ENCODE data around the gene PRELP. TPM values are rescaled to one million over a fixed set of nuclear protein-coding genes. Genes with fewer than 3 reads are reported as not detected.

PRELP gene
- polyA plus RNA-seq, 3 donors from 2014 or later: not detected

DNA sequence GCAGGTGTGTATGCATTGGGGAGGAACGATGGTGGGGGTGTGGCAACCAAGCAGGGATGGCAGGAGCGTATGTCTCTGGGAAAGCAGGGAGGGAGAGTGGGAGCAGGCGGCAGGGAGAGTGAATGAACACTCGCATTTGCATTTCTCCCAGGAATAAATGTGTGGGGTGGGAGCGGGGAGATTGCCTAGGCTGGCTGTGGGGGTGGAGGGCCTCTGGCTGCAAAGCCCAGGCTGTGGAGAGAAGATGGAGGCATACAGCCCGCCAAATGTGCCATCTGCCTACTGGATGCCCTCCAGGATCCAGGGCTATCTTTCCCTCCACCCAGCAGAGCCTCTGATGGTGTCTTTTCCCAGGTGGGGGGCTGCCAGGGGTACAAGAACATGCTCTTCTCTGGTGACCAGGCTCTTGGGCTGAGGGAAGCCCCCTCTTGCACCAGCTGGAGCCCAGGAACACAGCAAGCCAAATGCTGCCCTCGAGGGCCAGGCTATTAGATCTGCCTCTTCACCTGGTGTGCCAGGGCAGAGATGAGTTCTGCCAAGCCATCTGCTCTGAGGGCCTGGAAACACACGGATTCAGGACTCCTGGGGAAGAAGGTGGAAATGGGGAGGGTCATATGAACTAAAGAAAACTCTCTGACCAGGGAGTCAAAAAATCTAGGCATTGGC lies 16.6 kb downstream of the PRELP start:
- DNase-seq: no peak
- Mint-ChIP-seq H3K27me3 (ENCODE audit: low read depth in 3 of 3) (peaks cover 3 to 5% (median 4%) of the 10 kb centered on the region in 3 donors), H3K36me3 (no peaks in the 10 kb centered on the region), H3K4me3 (no peak overlapping the region), H3K27ac (no peak overlapping the region), H3K9me3 (no peaks in the 10 kb centered on the region), H3K4me1 (peaks cover 3 to 8% of the 10 kb centered on the region in 2 donors)

DNA sequence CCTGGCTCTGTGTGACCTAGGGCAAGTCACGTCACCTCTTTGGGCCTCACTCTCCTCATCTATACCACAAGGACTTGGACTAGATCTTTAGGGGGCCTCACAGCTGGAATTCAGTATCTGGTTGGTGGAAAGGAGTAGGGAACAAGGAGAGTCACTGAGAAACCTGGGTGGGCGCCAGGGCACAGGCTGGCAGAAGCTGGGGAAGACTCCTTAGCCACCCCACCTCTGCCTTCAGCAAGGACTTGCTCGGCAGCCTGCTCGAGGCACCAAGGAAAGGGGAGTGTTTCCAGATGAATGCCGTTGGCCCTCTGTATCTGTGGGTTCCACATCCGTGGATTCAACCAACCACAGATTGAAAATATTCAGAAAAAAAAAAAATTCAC lies 17.1 kb downstream of the PRELP start:
- no peak overlapping the region for H3K4me3 Mint-ChIP-seq
- peaks cover 0 to 3% of the 10 kb centered on the region in 2 donors for H3K4me1 Mint-ChIP-seq
- H3K27ac Mint-ChIP-seq: no peak overlapping the region
- H3K36me3 Mint-ChIP-seq: no peaks in the 10 kb centered on the region
- DNase-seq: no peak
- no peaks in the 10 kb centered on the region for H3K9me3 Mint-ChIP-seq
- H3K27me3 Mint-ChIP-seq (ENCODE audit: low read depth in 3 of 3): peaks cover 3 to 5% (median 4%) of the 10 kb centered on the region in 3 donors

DNA sequence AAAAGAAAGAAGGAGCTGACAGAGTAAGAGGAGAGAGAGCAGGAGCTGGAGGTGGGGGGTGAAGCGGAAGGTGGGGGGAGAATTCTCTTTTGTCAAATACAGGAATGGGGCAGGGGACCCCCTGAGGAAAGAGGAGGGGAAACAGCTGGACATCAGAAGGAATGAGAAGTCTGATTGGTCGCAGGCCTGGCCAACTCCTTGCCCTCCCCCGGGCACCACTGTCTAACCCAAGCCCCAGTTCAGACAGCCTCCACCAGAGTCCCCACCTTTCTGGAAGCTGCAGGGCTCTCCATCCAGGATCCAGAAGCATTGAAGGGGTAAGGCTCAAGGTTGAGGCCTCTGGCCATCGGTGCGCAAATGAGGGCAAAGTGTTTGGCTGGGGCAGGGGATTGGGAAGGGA lies 18.3 kb downstream of the PRELP start, which contains the start of gene OPTC:
TSS of gene OPTC (plus strand) at position 253 of the 400 bp plus-strand sequence. CDS start 1,853 bp downstream, outside the sequence.
- no peak within 1 kb of the TSS for H3K27ac Mint-ChIP-seq
- H3K4me3 Mint-ChIP-seq: no peak within 1 kb of the TSS
- no peaks in the 10 kb centered on the region for H3K9me3 Mint-ChIP-seq
- peaks cover 3 to 5% (median 4%) of the 10 kb centered on the region in 3 donors for H3K27me3 Mint-ChIP-seq (ENCODE audit: low read depth in 3 of 3)
- H3K4me1 Mint-ChIP-seq: no peaks in the 10 kb centered on the region
- no peaks in the 10 kb centered on the region for H3K36me3 Mint-ChIP-seq
- DNase-seq: no peak

DNA sequence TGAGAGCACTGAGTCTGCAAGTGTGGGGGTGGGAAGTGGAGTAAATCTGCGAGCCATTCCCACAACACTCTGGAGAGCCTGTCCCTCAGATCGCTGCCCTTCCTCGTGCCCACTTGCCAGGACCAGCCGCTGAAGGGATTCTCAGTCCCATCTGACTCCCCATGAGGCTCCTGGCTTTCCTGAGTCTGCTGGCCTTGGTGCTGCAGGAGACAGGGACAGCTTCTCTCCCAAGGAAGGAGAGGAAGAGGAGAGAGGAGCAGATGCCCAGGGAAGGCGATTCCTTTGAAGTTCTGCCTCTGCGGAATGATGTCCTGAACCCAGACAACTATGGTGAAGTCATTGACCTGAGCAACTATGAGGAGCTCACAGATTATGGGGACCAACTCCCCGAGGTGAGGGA lies 20.2 kb downstream of the PRELP start:
- H3K4me3 Mint-ChIP-seq: no peak overlapping the region
- no peak overlapping the region for H3K27ac Mint-ChIP-seq
- H3K4me1 Mint-ChIP-seq: no peaks in the 10 kb centered on the region
- DNase-seq: no peak
- no peaks in the 10 kb centered on the region for H3K36me3 Mint-ChIP-seq
- H3K27me3 Mint-ChIP-seq (ENCODE audit: low read depth in 3 of 3): peaks cover 0 to 5% (median 3%) of the 10 kb centered on the region in 3 donors
- no peaks in the 10 kb centered on the region for H3K9me3 Mint-ChIP-seq

DNA sequence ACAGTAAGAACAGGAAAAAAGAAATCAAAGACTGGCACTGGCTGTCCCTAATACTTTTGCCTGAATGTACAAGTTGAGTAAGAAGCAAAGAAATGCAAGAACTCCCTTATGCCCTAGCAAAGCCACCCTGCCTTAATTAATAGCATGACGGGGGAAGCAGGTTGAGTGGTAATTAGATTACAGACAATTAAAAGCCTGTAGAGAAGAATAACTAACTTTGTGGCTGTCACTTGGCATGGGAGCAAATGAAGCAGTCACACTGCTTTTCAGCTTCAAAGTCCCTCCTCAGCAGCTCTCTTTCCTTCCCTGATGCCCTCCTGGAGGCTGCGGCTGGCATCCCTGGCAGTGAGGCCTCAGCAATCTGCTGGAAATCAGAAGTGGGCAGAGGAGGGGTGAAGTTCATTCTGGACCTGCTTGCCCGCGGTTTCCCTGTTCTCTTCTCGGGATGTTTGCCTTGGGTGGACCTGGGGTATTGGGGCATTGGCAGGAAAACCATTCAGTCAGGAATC lies 21.7 kb downstream of the PRELP start:
- no peak for DNase-seq
- no peaks in the 10 kb centered on the region for H3K4me1 Mint-ChIP-seq
- peaks cover 0 to 2% (median 0%) of the 10 kb centered on the region in 3 donors for H3K27me3 Mint-ChIP-seq (ENCODE audit: low read depth in 3 of 3)
- H3K4me3 Mint-ChIP-seq: no peak overlapping the region
- no peaks in the 10 kb centered on the region for H3K9me3 Mint-ChIP-seq
- no peak overlapping the region for H3K27ac Mint-ChIP-seq
- no peaks in the 10 kb centered on the region for H3K36me3 Mint-ChIP-seq

DNA sequence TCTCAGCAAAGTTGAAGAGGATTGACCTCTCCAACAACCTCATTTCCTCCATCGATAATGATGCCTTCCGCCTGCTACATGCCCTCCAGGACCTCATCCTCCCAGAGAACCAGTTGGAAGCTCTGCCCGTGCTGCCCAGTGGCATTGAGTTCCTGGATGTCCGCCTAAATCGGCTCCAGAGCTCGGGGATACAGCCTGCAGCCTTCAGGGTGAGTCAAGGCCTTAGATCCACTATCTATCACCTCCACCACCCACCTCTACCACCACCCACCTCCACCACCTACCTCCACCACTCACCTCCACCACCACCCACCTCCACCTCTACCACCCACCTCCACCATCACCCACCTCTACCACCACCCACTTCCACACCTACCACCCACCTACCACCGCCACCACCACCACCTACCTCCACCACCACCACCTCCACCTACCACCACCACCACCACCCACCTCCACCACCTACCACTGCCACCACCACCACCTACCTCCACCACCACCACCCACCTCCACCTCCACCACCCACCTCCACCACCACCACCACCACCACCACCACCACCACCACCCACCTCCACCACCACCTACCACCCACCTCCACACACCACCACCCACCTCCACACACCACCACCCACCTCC lies 24.2 kb downstream of the PRELP start:
- Mint-ChIP-seq H3K36me3 (no peaks in the 10 kb centered on the region), H3K4me3 (no peak overlapping the region), H3K27me3 (ENCODE audit: low read depth in 3 of 3) (peaks cover 1 to 4% (median 2%) of the 10 kb centered on the region in 3 donors), H3K9me3 (no peaks in the 10 kb centered on the region), H3K27ac (no peak overlapping the region), H3K4me1 (no peaks in the 10 kb centered on the region)
- no peak for DNase-seq

DNA sequence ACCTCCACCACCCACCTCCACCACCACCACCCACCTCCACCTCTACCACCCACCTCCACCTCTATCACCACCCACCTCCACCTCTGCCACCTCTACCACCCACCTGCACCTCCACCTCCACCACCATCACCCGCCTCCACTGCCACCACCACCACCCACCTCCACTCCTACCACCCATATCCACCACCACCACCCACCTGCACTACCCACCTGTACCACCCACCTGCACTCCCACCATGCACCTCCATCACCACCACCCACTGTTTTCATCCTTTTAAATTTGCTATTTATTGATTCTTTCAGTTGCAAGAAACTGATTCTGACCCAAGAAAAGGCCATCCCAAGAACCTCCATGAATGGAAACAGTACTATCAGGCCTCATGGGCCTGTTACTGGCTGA lies 24.7 kb downstream of the PRELP start:
- Mint-ChIP-seq H3K27me3 (ENCODE audit: low read depth in 3 of 3) (peaks cover 1 to 4% (median 2%) of the 10 kb centered on the region in 3 donors), H3K36me3 (no peaks in the 10 kb centered on the region), H3K4me1 (no peaks in the 10 kb centered on the region), H3K9me3 (no peaks in the 10 kb centered on the region), H3K27ac (peak overlapping the region in 2 of 6 donors; percentile 75 to 78), H3K4me3 (no peak overlapping the region)
- DNase-seq: no peak

DNA sequence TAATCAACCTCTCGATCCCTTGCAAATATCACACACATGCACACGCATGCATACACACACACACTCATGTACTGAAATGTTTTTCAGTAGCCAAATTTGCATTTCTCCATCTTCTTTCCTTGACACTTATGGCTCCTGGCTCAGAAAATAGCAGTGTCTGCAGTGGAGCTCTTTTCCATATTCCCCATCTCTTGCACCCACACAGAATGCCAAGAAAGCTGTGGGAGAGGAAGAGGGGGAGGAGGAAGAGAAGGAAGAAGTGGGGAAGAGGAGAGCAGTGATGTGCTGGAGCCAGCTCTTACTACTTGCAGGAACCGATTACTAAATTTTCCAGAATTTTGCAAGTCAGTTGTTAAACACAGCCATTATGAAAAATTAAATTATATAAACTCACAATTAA lies 28.2 kb downstream of the PRELP start:
- Mint-ChIP-seq H3K27ac (peak overlapping the region in 1 of 6 donors; percentile 33), H3K27me3 (ENCODE audit: low read depth in 3 of 3) (peaks cover 1 to 4% (median 2%) of the 10 kb centered on the region in 3 donors), H3K9me3 (no peaks in the 10 kb centered on the region), H3K36me3 (no peaks in the 10 kb centered on the region), H3K4me1 (no peaks in the 10 kb centered on the region), H3K4me3 (no peak overlapping the region)
- DNase-seq: no peak

DNA sequence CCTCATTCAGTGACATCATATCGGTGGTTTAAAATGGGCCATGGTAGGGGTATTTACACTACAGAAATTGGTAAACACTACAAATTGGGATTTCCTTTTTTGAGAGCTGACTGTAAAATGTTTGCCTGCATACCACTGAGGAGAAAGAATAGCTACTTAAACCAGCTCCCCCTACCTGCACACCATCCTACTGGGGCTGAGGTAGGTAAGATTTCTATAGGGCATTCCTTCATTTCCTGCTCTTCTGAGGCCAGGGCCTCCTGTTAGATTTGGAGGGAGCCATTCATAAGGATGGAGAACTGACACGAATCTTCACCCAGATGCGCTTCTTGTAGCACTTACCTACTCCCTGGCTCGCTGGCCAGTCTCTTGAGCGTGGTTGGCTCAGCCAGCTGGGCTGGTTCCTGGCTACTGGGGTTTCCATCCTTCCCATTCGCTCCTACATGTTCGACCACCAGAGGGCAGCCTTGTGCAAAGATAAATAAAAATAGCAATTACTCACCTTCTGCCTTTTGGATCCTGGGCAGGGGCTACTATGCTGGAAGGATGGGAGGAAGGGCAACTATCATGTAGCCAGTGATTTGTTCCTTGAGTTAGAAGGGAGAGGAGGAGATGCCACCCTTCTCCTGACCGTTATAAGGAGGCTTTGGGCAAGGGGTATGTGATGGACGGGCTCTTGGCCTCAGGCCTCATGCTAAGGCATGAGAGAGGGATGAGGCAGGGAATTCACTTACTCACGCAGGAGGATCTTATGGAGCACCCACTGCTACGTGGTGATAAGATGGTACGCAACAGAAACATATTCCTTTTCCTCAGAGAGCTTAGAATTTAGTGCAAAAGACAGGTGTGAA lies 29.0 kb downstream of the PRELP start:
- peak overlapping the region in 2 of 6 donors; percentile 5 to 19 for H3K27ac Mint-ChIP-seq
- peak; percentile 59 to 71 (median 63) for DNase-seq
- no peaks in the 10 kb centered on the region for H3K36me3 Mint-ChIP-seq
- no peak overlapping the region for H3K4me3 Mint-ChIP-seq
- H3K4me1 Mint-ChIP-seq: no peaks in the 10 kb centered on the region
- H3K9me3 Mint-ChIP-seq: no peaks in the 10 kb centered on the region
- H3K27me3 Mint-ChIP-seq (ENCODE audit: low read depth in 3 of 3): peaks cover 1 to 4% (median 4%) of the 10 kb centered on the region in 3 donors

DNA sequence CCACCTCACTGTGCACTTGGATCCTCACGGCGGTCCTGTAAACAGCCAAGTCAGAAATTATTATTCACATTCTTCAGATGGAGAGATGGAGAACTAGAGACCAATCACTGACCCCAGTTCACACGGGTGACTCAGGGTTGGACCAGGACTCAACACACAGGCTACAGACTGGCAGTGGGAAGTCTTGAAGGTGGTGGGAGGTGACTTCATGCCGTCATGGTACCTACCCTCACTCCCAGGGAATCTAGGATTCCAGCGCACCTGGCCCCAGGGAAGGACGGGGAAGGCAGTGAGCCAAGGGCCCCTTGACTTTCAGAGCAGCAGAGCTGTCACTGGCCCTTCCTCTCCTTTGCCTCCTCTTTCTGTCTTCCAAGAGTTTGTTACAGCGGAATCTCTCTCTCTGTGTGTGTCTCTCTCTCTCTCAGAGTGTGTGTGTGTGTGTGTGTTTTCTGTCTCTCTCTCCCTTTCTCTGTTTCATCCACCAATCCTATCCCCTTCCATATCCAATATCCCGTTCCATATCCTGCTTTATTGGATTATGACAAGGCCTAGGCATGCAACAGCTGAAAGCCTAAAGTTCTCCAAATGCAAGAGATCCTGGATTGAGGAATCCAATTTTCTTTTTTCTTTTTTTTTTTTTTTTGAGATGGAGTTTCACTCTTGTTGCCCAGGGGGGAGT lies 30.1 kb downstream of the PRELP start:
- Mint-ChIP-seq H3K27ac (no peak overlapping the region), H3K27me3 (ENCODE audit: low read depth in 3 of 3) (peaks cover 1 to 4% (median 4%) of the 10 kb centered on the region in 3 donors), H3K36me3 (no peaks in the 10 kb centered on the region), H3K4me1 (no peaks in the 10 kb centered on the region), H3K9me3 (no peaks in the 10 kb centered on the region), H3K4me3 (no peak overlapping the region)
- DNase-seq: no peak

DNA sequence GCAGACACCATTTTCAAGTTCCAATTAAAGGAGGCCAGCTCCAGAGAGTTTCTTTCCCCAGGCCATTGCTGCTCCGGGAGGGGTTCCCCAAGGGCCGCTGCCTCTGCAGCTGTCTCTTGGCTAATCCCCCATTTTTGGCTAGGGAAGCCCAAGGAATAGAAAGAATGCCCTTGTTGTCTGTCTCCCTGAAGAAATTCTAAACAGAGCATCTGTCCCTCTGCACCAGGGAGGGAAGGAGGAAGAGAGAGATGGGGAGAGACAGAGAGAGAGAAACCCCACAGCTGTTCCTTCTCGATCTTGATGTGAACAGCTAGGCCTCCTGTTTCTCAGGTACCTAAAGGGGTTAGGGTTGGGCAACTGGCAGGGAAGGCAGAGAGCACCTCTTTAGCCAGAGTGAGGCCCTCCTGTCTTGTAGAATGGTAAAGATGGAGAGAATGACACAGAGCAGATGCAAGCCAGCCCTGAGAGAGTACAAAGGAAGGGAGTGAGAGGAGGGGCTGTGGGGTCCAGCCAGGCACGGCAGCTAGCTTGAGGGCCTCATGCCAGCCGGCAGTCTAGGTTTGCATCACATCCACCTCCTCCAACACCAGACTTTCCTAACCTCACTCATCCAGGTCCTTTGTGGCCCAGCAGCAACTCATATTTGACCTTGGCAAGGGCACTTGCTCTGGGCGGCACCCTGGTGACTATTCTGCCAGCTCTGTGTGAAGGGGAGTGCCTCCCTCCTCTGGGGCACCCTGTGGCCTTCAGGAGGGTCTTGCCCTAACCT lies 31.4 kb downstream of the PRELP start:
- Mint-ChIP-seq H3K9me3 (no peaks in the 10 kb centered on the region), H3K27me3 (ENCODE audit: low read depth in 3 of 3) (peaks cover 1 to 4% (median 4%) of the 10 kb centered on the region in 3 donors), H3K4me1 (no peaks in the 10 kb centered on the region), H3K36me3 (no peaks in the 10 kb centered on the region), H3K4me3 (no peak overlapping the region), H3K27ac (no peak overlapping the region)
- DNase-seq: no peak

DNA sequence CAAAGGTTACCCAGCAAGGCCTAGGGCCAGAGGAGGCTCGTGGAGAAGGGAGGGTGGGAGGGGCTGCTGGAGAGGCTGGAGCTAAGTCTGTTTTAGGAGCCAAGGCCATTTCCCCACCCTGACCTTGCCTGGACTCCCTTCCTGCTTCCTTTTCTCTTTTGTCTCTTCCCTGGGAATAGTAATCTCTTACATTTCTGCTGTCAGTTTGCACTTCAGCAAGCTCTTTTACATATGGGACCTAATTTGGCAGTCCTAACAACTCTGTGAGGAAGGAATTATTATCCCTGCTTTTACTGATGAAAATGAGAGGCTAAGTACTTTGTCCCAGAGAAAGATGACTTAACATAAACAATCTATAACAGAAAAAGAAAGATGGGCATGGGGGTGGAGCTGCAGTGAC lies 32.2 kb downstream of the PRELP start:
- Mint-ChIP-seq H3K4me3 (no peak overlapping the region), H3K4me1 (no peaks in the 10 kb centered on the region), H3K9me3 (no peaks in the 10 kb centered on the region), H3K27ac (no peak overlapping the region), H3K36me3 (no peaks in the 10 kb centered on the region), H3K27me3 (ENCODE audit: low read depth in 3 of 3) (peaks cover 1 to 5% (median 4%) of the 10 kb centered on the region in 3 donors)
- DNase-seq: no peak
